K562 (cell line): Measurements from ENCODE around the gene TP73. TPM values are rescaled to one million over a fixed set of nuclear protein-coding genes. Genes with fewer than 3 reads are reported as not detected.

ENCODE experiments used
- BMI1 ChIP-seq: fragments of 150-350 bp; IDR thresholded peaks from 2 replicates; pipeline ENCODE4 v1.6.1; 2014; ENCODE audit warnings: low read length
- CAMTA2 ChIP-seq: fragments of 250-450 bp; sonication (Bioruptor Pico); conservative IDR thresholded peaks from 2 replicates; pipeline ENCODE4 v1.5.1; 2022
- CBFA2T3 ChIP-seq: fragments of 450-650 bp; IDR thresholded peaks from 2 replicates; pipeline ENCODE4 v1.6.1; 2017
- ELK1 ChIP-seq: sonication (generic); formaldehyde crosslinking; IDR thresholded peaks from 2 replicates; pipeline ENCODE4 v1.8.1; 2022; ENCODE audit warnings: missing genetic modification reagents
- GTF3C2 ChIP-seq: IDR thresholded peaks from 3 replicates; pipeline ENCODE4 v1.6.1; 2011; ENCODE audit warnings: borderline replicate concordance, mild to moderate bottlenecking, moderate library complexity; ENCODE audit not compliant: insufficient read length; ENCODE audit errors: extremely low read depth
- HNRNPUL1 ChIP-seq: fragments of 200-400 bp; formaldehyde crosslinking; IDR thresholded peaks from 2 replicates; pipeline ENCODE4 v1.6.1; 2017; ENCODE audit warnings: low read length
- NONO ChIP-seq, 2 experiments: fragments of 200-400 bp in 1 of 2; fragments of 450-650 bp in 1 of 2; formaldehyde crosslinking in 1 of 2; IDR thresholded peaks; 2 replicates each; pipeline ENCODE4 v1.6.1; 2017; ENCODE audit warnings: low read depth in 2 of 2, mild to moderate bottlenecking in 2 of 2, moderate library complexity in 2 of 2, low read length in 1 of 2
- POU5F1 ChIP-seq: fragments of 150-350 bp; IDR thresholded peaks from 2 replicates; pipeline ENCODE4 v1.6.1; 2014; ENCODE audit warnings: borderline replicate concordance, low read length, low read depth, mild to moderate bottlenecking; ENCODE audit not compliant: partially characterized antibody
- STAT5A ChIP-seq: IDR thresholded peaks from 2 replicates; pipeline ENCODE4 v1.6.1; 2012; ENCODE audit warnings: low read length, inconsistent platforms, borderline replicate concordance
- TFAP4 ChIP-seq: sonication (generic); formaldehyde crosslinking; IDR thresholded peaks from 2 replicates; pipeline ENCODE4 v1.8.0; 2022; ENCODE audit warnings: missing genetic modification reagents, mild to moderate bottlenecking, moderate library complexity, borderline replicate concordance
- THAP7 ChIP-seq: fragments of 250-450 bp; sonication (Bioruptor Pico); IDR thresholded peaks from 2 replicates; pipeline ENCODE4 v1.5.0; 2021
- TOE1 ChIP-seq, 2 experiments: fragments of 450-650 bp in 1 of 2; sonication (generic) in 1 of 2; formaldehyde crosslinking in 1 of 2; IDR thresholded peaks; 2 replicates each; pipeline versions ENCODE4 v1.7.1 to v1.8.0; 2016 to 2022; ENCODE audit warnings: borderline replicate concordance in 2 of 2, mild to moderate bottlenecking in 2 of 2, antibody characterized with exemption in 1 of 2, inconsistent platforms in 1 of 2, low read depth in 1 of 2, missing genetic modification reagents in 1 of 2, moderate library complexity in 1 of 2
- XRCC3 ChIP-seq: fragments of 450-650 bp; IDR thresholded peaks from 2 replicates; pipeline ENCODE4 v1.6.1; 2017; ENCODE audit warnings: mild to moderate bottlenecking, moderate library complexity
- ZBTB43 ChIP-seq: sonication (generic); formaldehyde crosslinking; IDR thresholded peaks from 2 replicates; pipeline ENCODE4 v1.8.0; 2023; ENCODE audit warnings: mild to moderate bottlenecking, missing genetic modification reagents
- ZNF347 ChIP-seq: fragments of 450-650 bp; formaldehyde crosslinking; IDR thresholded peaks from 2 replicates; pipeline ENCODE4 v1.4.0; 2020; ENCODE audit warnings: low read depth, mild to moderate bottlenecking, moderate library complexity
- ZNF639 ChIP-seq, 2 experiments: fragments of 200-800 bp in 1 of 2; sonication (Bioruptor generic) in 1 of 2; sonication (generic) in 1 of 2; formaldehyde crosslinking in 1 of 2; IDR thresholded peaks in 1 of 2; conservative IDR thresholded peaks in 1 of 2; 2 replicates each; pipeline versions ENCODE4 v1.5.0 to v1.6.1; 2016 to 2020; ENCODE audit warnings: missing compliant biosample characterization in 1 of 2, missing genetic modification characterization in 1 of 2, missing genetic modification reagents in 1 of 2
- ZNF76 ChIP-seq: fragments of 250-450 bp; sonication (Bioruptor Pico); IDR thresholded peaks from 2 replicates; pipeline ENCODE4 v1.4.0; 2020; ENCODE audit warnings: mild to moderate bottlenecking, moderate library complexity, borderline replicate concordance
- polyA plus RNA-seq, 8 experiments: library from polyadenylated mRNA; depleted of rRNA in 4 of 8; stranded (reverse) in 5 of 8; unstranded in 3 of 8; fragments of >200 nt; fragmentation: Nextera tagmentation in 2 of 8; fragmentation: Illumina TruSeq in 1 of 8; extraction: Ambion mirVana in 2 of 8; extraction: Trizol in 1 of 8; gene quantifications; 2 replicates each; pipeline versions ENCODE4 v1.2.1 to v1.2.3, GENCODE V29; 2011 to 2014; ENCODE audit warnings: inconsistent platforms in 1 of 8, missing spikeins in 1 of 8
- total RNA-seq, 7 experiments: library from RNA; depleted of rRNA in 6 of 7; stranded (reverse); fragments of >200 nt in 6 of 7; fragmentation: Illumina TruSeq in 2 of 7; extraction: Trizol in 2 of 7; gene quantifications; 2 replicates each; pipeline versions ENCODE4 v1.2.1 to v1.2.3, GENCODE V29; 2011 to 2021; ENCODE audit warnings: low replicate concordance in 1 of 7

Gene TP73
- total and polyA plus RNA-seq, 9 of the 15 experiments (the other 6 are each of a cell fraction or from before 2014, with no cell fraction given) = 0.07 to 1.6 (median 0.40) TPM; not detected in 2

GRCh38 chr1:3746830-3747521 is 94.7 kb downstream of the TP73 start (continued):
- TF ChIP-seq CAMTA2 (CRISPR knock-in tag) (no peak), BMI1 (no peak), THAP7 (CRISPR knock-in tag) (no peak), ZNF347 (CRISPR knock-in tag) (no peak), XRCC3 (no peak), ZNF76 (no peak), GTF3C2 (no peak), NONO (IDR thresholded peaks at IDR 0.05; ENCODE audit: low read depth in 2 of 2, low read length in 1 of 2) (peak in 1 of 2 experiments; percentile 27; a peak in 2 of 4 replicates), POU5F1 (no peak), CBFA2T3 (no peak), STAT5A (no peak), TFAP4 (CRISPR knock-in tag) (peak; percentile 42), ZBTB43 (CRISPR knock-in tag) (no peak), ELK1 (CRISPR knock-in tag) (no peak), ZNF639 (CRISPR knock-in tag; conservative IDR thresholded peaks at IDR 0.05 in 1 of 2, IDR thresholded peaks at IDR 0.05 in 1 of 2) (no peak), TOE1 (IDR thresholded peaks at IDR 0.05; ENCODE audit: borderline replicate concordance) (no peak), TOE1 (CRISPR knock-in tag; IDR thresholded peaks at IDR 0.05; ENCODE audit: borderline replicate concordance, low read depth) (no peak), HNRNPUL1 (no peak)
